GM18868 (cell line): ENCODE data around the gene CDAN1.
"Not testable (repeated sequence)": the region's sequence is repeated elsewhere in the genome, so short reads cannot be mapped to it uniquely, and the experiment has no call there.

ENCODE experiments used
- ATAC-seq: cut with Tn5 transposase; IDR thresholded peaks from one replicate; pipeline ENCODE4 v1.9.1; 2021; ENCODE audit warnings: mild to moderate bottlenecking, moderate library complexity; ENCODE audit not compliant: unreplicated experiment

The CDAN1 gene, protein sequence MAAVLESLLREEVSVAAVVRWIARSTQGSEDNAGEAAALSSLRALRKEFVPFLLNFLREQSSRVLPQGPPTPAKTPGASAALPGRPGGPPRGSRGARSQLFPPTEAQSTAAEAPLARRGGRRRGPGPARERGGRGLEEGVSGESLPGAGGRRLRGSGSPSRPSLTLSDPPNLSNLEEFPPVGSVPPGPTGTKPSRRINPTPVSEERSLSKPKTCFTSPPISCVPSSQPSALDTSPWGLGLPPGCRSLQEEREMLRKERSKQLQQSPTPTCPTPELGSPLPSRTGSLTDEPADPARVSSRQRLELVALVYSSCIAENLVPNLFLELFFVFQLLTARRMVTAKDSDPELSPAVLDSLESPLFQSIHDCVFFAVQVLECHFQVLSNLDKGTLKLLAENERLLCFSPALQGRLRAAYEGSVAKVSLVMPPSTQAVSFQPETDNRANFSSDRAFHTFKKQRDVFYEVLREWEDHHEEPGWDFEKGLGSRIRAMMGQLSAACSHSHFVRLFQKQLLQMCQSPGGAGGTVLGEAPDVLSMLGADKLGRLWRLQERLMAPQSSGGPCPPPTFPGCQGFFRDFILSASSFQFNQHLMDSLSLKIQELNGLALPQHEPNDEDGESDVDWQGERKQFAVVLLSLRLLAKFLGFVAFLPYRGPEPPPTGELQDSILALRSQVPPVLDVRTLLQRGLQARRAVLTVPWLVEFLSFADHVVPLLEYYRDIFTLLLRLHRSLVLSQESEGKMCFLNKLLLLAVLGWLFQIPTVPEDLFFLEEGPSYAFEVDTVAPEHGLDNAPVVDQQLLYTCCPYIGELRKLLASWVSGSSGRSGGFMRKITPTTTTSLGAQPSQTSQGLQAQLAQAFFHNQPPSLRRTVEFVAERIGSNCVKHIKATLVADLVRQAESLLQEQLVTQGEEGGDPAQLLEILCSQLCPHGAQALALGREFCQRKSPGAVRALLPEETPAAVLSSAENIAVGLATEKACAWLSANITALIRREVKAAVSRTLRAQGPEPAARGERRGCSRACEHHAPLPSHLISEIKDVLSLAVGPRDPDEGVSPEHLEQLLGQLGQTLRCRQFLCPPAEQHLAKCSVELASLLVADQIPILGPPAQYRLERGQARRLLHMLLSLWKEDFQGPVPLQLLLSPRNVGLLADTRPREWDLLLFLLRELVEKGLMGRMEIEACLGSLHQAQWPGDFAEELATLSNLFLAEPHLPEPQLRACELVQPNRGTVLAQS

DNA sequence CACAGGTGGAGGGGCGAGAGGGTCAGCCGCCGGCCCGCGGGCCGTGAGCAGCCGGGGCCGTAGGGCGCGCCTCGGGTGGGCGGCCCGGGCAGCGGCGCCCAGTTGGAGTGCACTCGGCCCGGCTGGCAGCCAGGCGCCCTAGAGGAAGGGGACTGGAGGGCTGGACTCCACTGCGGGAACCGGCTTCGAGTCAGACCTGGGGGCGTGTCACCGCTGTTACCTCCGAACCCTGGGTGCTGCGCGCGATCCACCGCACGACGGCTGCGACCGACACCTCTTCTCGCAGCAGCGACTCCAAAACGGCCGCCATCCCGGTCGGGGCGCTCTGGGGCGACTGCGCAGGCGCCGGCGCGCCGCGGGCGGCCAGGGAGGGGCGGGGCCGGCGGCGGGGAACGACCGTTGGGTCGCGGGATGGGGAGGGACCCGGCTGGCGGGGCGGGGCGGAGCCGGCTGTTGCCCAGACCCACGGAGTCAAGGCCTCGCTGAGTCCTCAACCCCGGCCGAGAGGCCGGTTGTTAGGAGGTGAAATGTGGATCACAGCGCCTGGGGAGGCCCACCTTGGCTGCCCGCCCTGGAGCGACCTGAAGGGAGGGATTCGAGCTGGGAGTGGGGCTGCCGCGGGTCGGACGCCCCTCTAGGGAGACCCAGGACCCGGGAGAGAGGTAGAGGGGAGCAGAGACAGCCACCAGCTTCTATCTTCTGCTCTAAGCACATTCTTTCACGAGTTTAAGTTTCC lies at the start of gene CDAN1:
Gene CDAN1 (minus strand): TSS at position 336 of the 736 bp plus-strand sequence. CDS start 26 bp downstream, at position 310.
- peak; percentile 87 for ATAC-seq

DNA sequence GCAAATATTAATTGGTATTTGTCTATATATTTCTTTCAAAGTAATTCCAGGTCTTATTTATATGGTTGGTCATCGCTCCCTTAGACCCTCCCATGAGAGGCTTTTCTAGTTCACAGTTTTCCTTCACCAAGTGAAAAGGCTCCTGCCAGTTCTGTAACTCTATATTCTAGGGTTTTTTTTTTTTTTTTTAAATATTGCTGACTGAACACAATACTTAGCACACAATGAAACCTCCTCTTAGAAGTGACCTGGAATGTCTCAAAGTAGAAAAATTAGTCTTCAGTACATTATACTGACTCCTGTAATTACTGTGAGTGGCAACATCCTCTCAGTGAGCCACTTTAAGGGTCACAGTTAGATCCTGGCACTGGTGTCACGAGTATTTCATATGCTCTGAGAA lies 48.6 kb upstream of the CDAN1 start:
- ATAC-seq, result no peak

DNA sequence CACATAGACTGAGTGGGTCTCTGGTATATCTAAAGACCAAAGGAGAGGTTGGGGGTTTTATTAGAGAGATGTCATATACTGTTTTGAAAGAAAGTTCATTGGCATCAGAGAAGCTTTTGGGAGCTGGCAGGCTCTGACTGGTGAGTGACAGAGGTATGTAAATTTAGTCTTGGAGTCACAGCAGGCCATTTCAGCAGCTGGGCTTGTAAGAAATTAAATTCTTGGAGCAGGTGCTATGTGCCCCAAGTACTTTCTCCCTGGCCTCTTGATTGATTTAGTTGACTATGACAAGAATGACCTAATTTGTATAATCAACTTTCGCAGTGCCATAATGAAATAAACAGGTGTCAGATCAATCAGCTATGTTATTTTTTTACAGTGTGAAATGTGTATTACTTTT lies 47.8 kb upstream of the CDAN1 start:
- no peak for ATAC-seq

DNA sequence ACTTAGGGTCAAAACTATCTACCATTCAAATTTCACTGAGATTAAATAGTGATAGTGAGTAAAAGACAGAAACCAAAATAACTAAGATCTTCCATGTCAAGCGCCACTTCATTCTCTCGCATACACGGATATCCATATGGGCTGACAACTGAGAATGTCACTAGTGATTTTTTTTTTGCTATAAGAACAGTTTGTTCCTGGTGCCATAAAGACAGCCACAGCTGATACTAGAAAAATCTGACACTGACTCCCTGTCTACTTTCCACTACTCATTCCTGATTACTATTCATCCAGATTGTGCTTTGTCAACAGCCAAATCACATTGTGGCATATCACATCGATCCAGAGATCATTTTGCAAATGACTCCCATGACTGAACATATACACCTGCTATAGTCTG lies 45.8 kb upstream of the CDAN1 start:
- ATAC-seq, result no peak

DNA sequence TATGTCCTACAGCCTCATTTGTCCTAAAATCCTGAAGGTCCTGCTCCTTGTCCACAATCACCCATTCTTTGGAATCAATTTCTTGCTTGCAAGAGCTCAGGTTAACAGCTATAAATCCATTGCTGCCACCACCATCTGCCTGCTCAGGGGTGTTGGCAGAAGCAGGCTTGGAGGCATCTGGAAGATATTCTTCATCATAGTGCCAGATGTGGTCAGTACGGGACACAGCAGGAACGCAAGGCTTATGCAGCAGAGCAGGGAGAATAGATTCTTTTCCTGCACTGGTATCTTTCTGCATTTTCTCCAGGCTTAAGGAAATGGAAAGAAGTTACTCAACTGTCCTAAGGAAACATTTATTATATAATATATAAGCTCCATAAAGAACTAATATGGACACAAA lies 38.5 kb upstream of the CDAN1 start:
- ATAC-seq, result no peak

DNA sequence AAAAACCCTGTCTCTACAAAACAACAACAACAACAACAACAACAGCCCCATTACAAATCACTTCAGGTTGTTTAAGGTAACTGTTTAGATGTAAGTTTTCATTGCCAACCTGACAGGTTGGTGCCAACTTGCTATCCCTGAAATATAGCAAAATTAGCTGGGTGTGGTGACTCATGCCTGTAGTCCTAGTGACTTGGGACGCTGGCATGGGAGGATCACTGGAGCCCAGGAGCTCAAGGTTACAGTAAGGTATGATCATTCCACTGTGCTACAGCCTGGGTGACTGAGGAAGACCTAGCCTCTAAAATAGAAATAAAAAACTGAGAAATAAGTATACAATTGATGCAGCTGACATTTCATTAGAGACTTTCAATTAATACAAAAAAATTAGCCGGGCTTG lies 36.0 kb upstream of the CDAN1 start:
- ATAC-seq, result no peak

DNA sequence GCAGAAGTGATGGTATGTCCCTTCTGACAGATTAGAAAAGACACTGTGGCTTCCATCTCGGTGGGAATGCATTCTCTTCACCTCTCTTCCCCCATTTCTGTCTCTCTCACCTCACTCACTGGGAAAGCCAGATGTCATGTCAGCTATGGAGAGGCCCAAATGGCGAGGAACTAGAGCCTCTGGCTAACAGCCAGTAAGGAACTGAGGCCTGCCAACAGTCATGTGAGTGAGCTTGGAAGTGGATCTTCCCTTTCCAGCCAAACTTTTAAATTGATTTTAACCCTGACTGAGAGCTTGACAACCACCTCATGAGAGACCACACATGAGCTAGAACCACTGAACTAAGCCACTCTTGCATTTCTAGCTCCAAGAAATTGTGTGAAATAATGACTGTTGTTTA lies 35.2 kb upstream of the CDAN1 start:
- no peak for ATAC-seq

DNA sequence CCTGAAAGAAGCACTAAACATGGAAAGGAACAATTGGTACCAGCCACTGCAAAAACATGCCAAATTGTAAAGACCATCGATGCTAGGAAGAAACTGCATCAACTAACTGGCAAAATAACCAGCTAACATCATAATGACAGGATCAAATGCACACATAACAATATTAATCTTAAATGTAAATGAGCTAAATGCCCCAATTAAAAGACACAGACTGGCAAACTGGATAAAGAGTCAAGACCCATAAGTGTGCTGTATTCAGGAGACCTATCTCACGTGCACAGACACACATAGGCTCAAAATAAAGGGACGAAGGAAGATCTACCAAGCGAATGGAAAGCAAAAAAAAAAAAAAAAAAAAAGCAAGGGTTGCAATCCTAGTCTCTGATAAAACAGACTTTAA lies 29.2 kb upstream of the CDAN1 start:
- not testable (repeated sequence) for ATAC-seq

DNA sequence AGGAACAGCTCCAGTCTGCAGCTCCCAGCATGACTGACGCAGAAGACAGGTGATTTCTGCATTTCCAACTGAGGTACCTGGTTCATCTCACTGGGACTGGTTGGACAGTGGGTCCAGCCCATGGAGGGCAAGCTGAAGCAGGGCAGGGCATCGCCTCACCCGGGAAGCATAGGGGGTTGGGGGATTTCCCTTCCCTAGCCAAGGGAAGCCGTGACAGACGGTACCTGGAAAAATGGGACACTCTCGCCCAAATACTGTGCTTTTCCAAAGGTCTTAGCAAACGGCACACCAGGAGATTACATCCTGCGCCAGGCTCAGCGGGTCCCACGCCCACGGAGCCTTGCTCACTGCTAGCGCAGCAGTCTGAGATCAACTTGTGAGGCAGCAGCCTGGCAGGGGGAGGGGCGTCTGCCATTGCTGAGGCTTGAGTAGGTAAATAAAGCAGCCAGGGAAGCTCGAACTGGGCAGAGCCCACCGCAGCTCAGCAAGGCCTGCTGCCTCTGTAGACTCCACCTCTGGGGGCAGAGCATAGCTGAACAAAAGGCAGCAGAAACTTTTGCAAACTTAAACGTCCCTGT lies 27.3 kb upstream of the CDAN1 start:
- not testable (repeated sequence) for ATAC-seq

DNA sequence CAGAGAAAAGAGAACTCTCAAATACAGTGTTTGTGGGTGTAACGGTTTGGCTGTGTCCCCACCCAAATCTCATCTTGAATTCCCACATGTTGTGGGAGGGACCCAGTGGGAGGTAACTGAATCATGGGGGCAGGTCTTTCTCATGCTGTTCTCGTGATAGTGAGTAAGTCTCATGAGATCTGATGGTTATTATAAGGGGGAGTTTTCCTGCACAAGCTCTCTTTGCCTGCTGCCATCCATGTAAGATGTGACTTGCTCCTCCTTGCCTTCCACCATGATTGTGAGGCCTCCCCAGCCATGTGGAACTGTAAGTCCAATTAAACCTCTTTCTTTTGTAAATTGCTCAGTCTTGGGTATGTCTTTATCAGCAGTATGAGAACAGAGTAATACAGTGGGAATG lies 24.9 kb upstream of the CDAN1 start:
- ATAC-seq, result not testable (repeated sequence)

DNA sequence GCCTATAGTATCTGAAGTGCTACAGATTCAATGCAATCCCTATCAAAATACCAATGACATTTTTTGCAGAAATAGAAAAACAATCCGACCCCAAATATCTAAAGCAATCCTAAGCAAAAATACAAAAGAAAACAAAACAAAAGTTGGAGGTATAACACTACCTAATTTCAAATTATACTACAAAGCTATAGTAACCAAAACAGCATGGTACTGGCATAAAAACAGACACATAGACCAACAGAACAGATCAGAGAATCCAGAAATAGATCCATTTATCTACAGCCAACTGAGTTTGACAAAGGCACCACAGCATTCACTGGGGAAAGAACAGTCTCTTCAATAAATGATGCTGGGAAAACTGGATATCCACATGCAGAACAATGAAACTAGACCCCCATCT lies 23.8 kb upstream of the CDAN1 start:
- ATAC-seq, result no peak

DNA sequence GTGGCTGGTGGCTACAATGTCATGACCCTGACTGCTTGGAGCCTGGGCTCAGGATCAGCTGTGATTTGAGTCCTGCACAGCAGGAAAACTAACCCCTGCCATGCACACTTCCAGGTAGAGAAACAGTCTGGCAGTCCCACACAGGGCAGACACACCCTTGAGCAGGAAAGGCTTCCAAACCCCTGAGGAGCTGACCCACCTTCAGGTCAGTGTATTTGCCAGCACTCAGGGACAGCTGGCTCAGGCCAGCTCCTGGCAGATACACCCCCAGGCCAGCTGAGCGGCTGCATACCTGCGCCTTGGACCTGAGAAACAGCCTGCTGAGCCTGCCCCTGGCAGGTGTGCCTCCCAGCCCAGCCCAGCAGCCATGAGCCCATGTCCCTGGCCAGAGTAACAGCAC lies 22.2 kb upstream of the CDAN1 start:
- ATAC-seq, result no peak

DNA sequence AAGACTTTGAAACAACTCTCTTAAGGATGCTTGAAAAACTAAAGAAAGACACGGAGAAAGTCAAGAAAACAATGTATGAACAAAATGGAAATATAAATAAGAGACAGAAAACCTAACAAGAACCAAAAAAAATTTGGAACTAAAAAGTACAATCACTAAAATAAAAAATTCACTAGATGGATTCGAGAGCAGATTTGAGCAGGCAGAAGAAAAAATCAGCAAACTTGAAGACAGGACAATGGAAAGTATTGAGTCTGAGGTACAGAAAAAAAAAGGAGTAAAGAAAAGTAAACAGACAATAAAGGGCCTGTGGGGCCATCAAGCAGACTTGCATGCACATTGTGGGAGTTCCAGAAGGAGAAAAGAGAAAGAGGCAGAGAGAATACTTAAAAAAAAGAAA lies 13.4 kb upstream of the CDAN1 start:
- no peak for ATAC-seq

DNA sequence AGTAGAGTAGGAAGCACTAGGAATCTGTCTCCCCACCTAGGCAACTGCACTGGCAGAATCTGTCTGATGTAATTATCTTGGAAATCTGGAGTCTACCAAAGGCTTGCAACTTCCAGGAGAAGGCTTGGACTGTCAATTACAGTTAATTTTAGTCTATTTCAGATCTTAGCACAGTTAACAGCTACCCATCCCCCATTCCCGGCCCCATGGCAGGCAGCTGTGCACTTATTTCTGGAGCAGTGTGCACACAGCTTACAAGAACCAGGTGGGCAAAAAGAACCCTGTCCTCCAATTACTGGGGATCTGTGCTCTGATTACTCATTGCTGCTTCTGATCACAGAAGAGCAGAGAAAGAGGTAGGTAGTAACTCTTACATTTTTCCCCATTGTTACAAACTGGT lies 12.3 kb upstream of the CDAN1 start:
- no peak for ATAC-seq

DNA sequence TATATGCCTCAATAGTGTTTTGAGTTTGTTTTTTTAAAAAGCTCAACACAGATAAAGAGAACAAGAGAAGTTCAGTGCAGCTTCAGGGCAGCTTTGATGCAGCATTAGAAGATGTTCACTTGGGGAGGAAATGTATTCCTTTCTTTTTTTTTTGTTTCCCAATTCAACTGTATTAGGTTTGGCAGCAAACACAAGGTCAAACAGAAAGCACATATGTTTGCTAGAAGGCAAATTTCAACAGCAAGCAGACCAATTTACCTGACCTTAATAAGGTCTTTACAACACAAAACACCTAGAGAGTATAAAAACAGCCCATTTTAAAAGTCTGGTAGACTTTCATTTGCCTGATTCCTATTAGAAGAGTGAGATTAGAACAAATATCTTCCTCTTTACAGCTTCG lies 7.3 kb upstream of the CDAN1 start:
- no peak for ATAC-seq

DNA sequence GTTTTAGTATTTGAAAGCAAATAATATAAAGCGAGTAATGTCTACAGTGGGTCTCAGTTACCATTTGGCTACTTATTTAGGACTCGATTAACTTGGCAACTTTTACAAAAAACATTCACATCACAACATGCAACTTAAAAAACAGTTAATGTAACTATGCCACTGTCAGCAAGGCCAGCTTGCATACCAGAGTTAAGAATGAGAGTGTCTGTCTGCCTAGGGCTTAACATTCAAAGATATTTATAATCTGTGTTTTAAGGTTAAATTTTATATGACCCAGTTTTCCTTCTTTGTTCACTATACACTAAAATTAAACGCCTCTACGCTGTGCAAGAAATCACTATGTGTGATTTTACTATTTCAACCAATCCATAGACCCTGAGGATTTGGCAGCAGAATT lies 5.2 kb upstream of the CDAN1 start:
- ATAC-seq, result no peak

DNA sequence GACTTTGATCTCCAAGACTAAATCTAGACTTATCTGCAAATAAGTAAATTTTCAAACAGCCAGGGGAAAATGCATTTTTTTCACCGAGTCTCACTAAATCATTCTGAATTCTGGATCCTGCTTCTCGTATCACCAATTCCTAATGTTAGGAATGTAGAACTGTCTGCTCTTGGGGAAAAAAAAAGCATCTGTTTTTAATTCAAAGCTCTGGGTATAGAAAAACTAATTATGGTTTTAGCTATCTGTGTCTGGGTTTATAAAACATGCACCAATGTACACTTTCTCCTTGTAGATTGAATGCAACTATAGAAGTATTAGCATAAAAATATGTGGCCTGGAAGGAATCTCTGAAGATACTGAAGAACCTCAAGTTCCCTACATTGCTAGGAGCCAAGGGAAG lies 4.8 kb upstream of the CDAN1 start:
- no peak for ATAC-seq

DNA sequence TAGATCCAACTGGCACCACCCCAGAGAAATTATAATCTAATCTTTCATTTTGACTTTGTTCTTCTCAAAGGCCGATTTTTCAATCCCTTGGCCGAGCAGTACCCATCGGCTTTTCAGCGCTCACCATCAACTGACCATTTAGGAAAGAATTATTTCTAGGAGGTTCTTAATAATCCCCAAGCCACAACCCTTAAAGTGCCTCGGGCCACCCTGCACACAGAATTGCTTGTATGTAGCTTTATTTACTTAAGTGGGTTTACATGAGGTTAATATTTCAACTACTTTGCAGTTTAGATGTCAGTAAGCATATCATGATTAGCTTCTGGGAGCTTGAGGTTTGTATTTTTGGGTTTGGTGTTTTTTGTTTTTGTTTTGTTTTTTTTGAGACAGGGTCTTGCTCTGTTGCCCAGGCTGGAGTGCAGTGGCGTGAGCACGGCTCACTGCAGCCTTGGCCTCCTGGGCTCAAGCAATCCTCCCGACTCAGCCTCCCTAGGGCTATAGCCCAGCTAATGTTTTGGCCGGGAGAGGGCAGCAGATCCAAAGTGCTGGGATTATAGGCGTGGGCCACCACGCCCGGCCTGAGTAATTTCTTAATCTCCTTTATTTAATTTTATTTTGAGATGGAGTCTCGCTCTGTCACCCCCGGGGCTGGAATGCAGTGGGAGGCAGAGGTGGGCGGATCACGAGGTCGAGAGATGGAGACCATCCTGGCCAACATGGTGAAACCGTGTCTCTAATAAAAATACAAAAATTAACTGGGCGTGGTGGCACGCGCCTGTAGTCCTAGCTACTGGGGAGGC lies 801 bp upstream of the CDAN1 start:
- ATAC-seq, result no peak

DNA sequence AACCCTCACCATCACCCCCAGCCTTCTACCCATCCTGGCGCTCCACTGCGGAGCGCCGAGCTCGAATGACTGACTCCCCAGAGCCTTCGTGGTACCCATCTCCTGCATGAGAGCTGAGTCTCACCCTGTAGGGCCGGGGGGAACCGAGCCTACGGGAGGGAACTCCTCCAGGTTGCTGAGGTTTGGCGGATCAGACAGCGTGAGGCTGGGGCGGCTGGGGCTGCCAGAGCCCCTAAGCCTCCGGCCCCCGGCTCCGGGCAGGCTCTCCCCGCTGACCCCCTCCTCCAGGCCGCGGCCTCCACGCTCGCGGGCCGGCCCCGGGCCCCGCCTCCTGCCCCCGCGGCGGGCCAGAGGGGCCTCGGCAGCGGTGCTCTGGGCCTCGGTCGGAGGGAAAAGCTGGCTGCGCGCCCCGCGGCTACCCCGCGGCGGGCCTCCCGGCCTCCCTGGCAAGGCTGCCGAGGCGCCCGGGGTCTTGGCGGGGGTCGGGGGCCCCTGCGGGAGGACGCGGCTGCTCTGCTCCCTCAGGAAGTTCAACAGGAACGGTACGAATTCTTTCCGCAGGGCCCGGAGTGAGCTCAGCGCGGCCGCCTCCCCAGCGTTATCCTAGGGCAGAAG lies 643 bp downstream of the CDAN1 start:
- ATAC-seq, result peak; percentile 21
